Measurements from ENCODE around the gene EIF3F. TPM values are rescaled to one million over a fixed set of nuclear protein-coding genes. Genes with fewer than 3 reads are reported as not detected.

EIF3F gene
- total RNA-seq, 1 experiment from 2014 or later: 309 TPM

GRCh38 chr11:8023831-8024555, 36.9 kb downstream of the EIF3F start:
- H3K4me3 Mint-ChIP-seq (ENCODE audit: unreplicated experiment): no peak overlapping the region
- no peak overlapping the region for H3K27ac Mint-ChIP-seq (ENCODE audit: low read depth, unreplicated experiment)
- no peak for TF ChIP-seq CTCF (IDR thresholded peaks at IDR 0.05; ENCODE audit: unreplicated experiment)
- BruUV-seq (replicated peaks): no TSS peak
- H3K36me3 Mint-ChIP-seq (ENCODE audit: insufficient read depth, unreplicated experiment): no peaks in the 10 kb centered on the region
- peaks cover 6% of the 10 kb centered on the region for H3K4me1 Mint-ChIP-seq (ENCODE audit: insufficient read depth, unreplicated experiment)
- POLR2A ChIA-PET: no interaction called here
- DNase-seq (ENCODE audit: unreplicated experiment): no peak
- H3K9me3 Mint-ChIP-seq (ENCODE audit: unreplicated experiment): no peaks in the 10 kb centered on the region
- peaks cover 14% of the 10 kb centered on the region for H3K27me3 Mint-ChIP-seq (ENCODE audit: insufficient read depth, unreplicated experiment)
- CTCF ChIA-PET: interaction anchor here (0.7 to 4.6 kb wide), 6 partner anchors 10 to 239 kb away, joined by 3 to 49 read pairs (median 24); partner anchors contain the start of gene LMO1
- intact Hi-C loops (cut with micrococcal nuclease): no loop called here

- ChIA-PET CTCF (interaction anchor here (1.0 to 4.6 kb wide), 5 partner anchors 9 to 74 kb away, joined by 3 to 29 read pairs (median 12); no protein-coding TSS in a partner anchor), POLR2A (no interaction called here)
- BruUV-seq (replicated peaks): no TSS peak
- no peak for TF ChIP-seq CTCF (IDR thresholded peaks at IDR 0.05; ENCODE audit: unreplicated experiment)
- Mint-ChIP-seq H3K36me3 (ENCODE audit: insufficient read depth, unreplicated experiment) (no peaks in the 10 kb centered on the region), H3K4me1 (ENCODE audit: insufficient read depth, unreplicated experiment) (peaks cover 5% of the 10 kb centered on the region), H3K4me3 (ENCODE audit: unreplicated experiment) (no peak overlapping the region), H3K9me3 (ENCODE audit: unreplicated experiment) (no peaks in the 10 kb centered on the region), H3K27me3 (ENCODE audit: insufficient read depth, unreplicated experiment) (peaks cover 21% of the 10 kb centered on the region), H3K27ac (ENCODE audit: low read depth, unreplicated experiment) (no peak overlapping the region)
- no peak for DNase-seq (ENCODE audit: unreplicated experiment)
- intact Hi-C loops (cut with micrococcal nuclease): no loop called here
These were observed 38.0 kb downstream of the EIF3F start for GRCh38 chr11:8025123-8025522.

GRCh38 chr11:8025816-8026215, 38.7 kb downstream of the EIF3F start:
- H3K27ac Mint-ChIP-seq (ENCODE audit: low read depth, unreplicated experiment): no peak overlapping the region
- POLR2A ChIA-PET: no interaction called here
- TF ChIP-seq CTCF (IDR thresholded peaks at IDR 0.05; ENCODE audit: unreplicated experiment): no peak
- BruUV-seq (replicated peaks): no TSS peak
- intact Hi-C loops (cut with micrococcal nuclease): no loop called here
- H3K9me3 Mint-ChIP-seq (ENCODE audit: unreplicated experiment): no peaks in the 10 kb centered on the region
- DNase-seq (ENCODE audit: unreplicated experiment): peak; percentile 25
- H3K36me3 Mint-ChIP-seq (ENCODE audit: insufficient read depth, unreplicated experiment): no peaks in the 10 kb centered on the region
- H3K4me1 Mint-ChIP-seq (ENCODE audit: insufficient read depth, unreplicated experiment): no peaks in the 10 kb centered on the region
- H3K4me3 Mint-ChIP-seq (ENCODE audit: unreplicated experiment): no peak overlapping the region
- CTCF ChIA-PET: interaction anchor here (0.6 to 3.4 kb wide), 6 partner anchors 8 to 73 kb away, joined by 3 to 19 read pairs (median 4); partner anchors contain the start of gene TUB
- peaks cover 21% of the 10 kb centered on the region for H3K27me3 Mint-ChIP-seq (ENCODE audit: insufficient read depth, unreplicated experiment)

GRCh38 chr11:8026982-8027381, 39.8 kb downstream of the EIF3F start:
- no peak for DNase-seq (ENCODE audit: unreplicated experiment)
- POLR2A ChIA-PET: no interaction called here
- CTCF ChIA-PET: interaction anchor here (0.5 to 19.9 kb wide), 2 partner anchors 68 to 774 kb away, joined by 5 to 786 read pairs; no protein-coding TSS in a partner anchor
- intact Hi-C loops (cut with micrococcal nuclease): no loop called here
- peaks cover 25% of the 10 kb centered on the region for H3K27me3 Mint-ChIP-seq (ENCODE audit: insufficient read depth, unreplicated experiment)
- no peaks in the 10 kb centered on the region for H3K9me3 Mint-ChIP-seq (ENCODE audit: unreplicated experiment)
- H3K27ac Mint-ChIP-seq (ENCODE audit: low read depth, unreplicated experiment): no peak overlapping the region
- TF ChIP-seq CTCF (IDR thresholded peaks at IDR 0.05; ENCODE audit: unreplicated experiment): no peak
- H3K4me3 Mint-ChIP-seq (ENCODE audit: unreplicated experiment): no peak overlapping the region
- no peaks in the 10 kb centered on the region for H3K36me3 Mint-ChIP-seq (ENCODE audit: insufficient read depth, unreplicated experiment)
- H3K4me1 Mint-ChIP-seq (ENCODE audit: insufficient read depth, unreplicated experiment): no peaks in the 10 kb centered on the region
- BruUV-seq (replicated peaks): no TSS peak

Data from MCF 10A (cell line).